ENCODE results near the gene GHR.

The GHR gene

DNA sequence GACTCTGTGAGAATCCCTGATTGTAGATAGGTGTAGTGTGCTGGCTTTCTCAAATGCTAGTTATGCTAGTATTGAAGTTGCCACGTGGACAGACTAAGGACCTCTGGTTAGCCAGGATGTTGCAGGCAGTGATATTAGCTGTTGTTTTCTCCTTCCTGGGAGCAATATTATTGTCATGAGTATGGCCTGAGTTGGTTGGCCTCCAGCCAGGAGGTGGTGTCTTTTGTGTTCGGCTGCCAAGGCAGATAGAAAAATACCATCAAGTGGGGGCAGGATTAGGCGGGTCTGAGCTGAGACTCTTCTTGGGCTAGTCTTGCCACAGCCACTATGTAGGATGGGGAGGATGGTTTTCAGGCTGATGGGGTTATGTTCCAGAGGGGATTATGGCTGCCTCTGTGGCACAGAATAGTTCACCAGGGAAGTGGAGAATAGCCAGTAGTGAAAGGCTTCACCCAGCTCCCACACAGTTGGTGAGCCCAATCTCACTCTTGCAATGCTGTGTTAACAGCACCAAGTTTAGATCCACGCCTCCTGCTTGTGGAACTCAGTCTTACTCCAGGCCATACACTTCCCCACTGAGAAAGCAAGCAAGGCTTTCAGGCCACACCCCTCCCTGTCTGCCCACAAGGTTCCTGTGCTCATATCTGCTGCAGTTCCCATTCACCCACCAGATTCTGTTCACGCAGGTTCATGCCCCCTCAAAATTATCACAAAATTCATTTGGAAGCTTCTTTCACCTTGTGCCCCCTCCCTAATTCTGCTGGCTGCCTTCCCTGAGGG lies 31.2 kb downstream of the GHR start:
- Histone ChIP-seq H3K4me1 (ENCODE audit: low read length) (no peaks in the 10 kb centered on the region), H3K9me3 (replicated peaks; ENCODE audit: insufficient read depth, low read length) (no peaks in the 10 kb centered on the region), H3K4me2 (ENCODE audit: low read depth, low read length) (no peak overlapping the region), H3K79me2 (ENCODE audit: low read length) (no peaks in the 10 kb centered on the region), H3K4me3 (ENCODE audit: low read length) (no peak overlapping the region), H3K36me3 (replicated peaks; ENCODE audit: insufficient read depth, low read length) (no peaks in the 10 kb centered on the region), H3K9ac (ENCODE audit: low read length) (no peak overlapping the region), H3K27me3 (replicated peaks; ENCODE audit: insufficient read depth, low read length) (no peaks in the 10 kb centered on the region), H3F3A (ENCODE audit: insufficient read depth, low read length) (no peaks in the 10 kb centered on the region), H4K20me1 (ENCODE audit: insufficient read depth, low read length) (no peaks in the 10 kb centered on the region), H2AFZ (ENCODE audit: low read length) (no peak overlapping the region), H3K27ac (ENCODE audit: low read length) (no peak overlapping the region), H3K9me2 (replicated peaks; ENCODE audit: insufficient read depth, low read length) (no peaks in the 10 kb centered on the region)
- no peak for DNase-seq
- TF ChIP-seq EZH2 (optimal IDR thresholded peaks at IDR 0.05; ENCODE audit: low read depth, low read length) (no peak), EZH2phosphoT487 (IDR thresholded peaks at IDR 0.05; ENCODE audit: low read length) (no peak)
- TF ChIP-seq, protein P1, sequence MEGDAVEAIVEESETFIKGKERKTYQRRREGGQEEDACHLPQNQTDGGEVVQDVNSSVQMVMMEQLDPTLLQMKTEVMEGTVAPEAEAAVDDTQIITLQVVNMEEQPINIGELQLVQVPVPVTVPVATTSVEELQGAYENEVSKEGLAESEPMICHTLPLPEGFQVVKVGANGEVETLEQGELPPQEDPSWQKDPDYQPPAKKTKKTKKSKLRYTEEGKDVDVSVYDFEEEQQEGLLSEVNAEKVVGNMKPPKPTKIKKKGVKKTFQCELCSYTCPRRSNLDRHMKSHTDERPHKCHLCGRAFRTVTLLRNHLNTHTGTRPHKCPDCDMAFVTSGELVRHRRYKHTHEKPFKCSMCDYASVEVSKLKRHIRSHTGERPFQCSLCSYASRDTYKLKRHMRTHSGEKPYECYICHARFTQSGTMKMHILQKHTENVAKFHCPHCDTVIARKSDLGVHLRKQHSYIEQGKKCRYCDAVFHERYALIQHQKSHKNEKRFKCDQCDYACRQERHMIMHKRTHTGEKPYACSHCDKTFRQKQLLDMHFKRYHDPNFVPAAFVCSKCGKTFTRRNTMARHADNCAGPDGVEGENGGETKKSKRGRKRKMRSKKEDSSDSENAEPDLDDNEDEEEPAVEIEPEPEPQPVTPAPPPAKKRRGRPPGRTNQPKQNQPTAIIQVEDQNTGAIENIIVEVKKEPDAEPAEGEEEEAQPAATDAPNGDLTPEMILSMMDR (IDR thresholded peaks at IDR 0.05; ENCODE audit: low read length), result no peak

DNA sequence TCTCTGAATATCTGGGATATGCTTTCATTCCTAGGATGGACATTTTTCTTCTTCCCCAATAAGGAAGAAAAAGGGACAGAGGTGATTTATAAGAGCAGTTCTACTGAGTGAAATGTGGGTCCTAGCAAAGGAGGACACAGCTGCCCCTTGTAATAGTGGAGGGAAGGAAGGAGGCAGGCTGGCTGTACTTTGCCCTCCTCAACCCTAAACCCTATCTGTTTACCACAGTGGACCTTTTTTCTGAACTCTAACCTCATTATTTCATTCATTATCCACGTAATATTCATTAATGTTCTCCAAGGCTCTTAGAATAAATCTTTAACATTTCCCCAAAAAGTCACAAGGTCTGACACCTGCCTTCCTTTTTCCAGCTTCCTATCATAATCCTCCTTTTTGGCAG lies 37.8 kb downstream of the GHR start:
- Histone ChIP-seq H3F3A (ENCODE audit: insufficient read depth, low read length) (no peaks in the 10 kb centered on the region), H3K36me3 (replicated peaks; ENCODE audit: insufficient read depth, low read length) (no peaks in the 10 kb centered on the region), H4K20me1 (ENCODE audit: insufficient read depth, low read length) (no peaks in the 10 kb centered on the region), H3K27ac (ENCODE audit: low read length) (no peak overlapping the region), H2AFZ (ENCODE audit: low read length) (no peak overlapping the region), H3K4me1 (ENCODE audit: low read length) (no peaks in the 10 kb centered on the region), H3K9me2 (replicated peaks; ENCODE audit: insufficient read depth, low read length) (no peaks in the 10 kb centered on the region), H3K9me3 (replicated peaks; ENCODE audit: insufficient read depth, low read length) (no peaks in the 10 kb centered on the region), H3K27me3 (replicated peaks; ENCODE audit: insufficient read depth, low read length) (no peaks in the 10 kb centered on the region), H3K4me2 (ENCODE audit: low read depth, low read length) (no peak overlapping the region), H3K4me3 (ENCODE audit: low read length) (no peak overlapping the region), H3K79me2 (ENCODE audit: low read length) (no peaks in the 10 kb centered on the region), H3K9ac (ENCODE audit: low read length) (no peak overlapping the region)
- TF ChIP-seq EZH2 (optimal IDR thresholded peaks at IDR 0.05; ENCODE audit: low read depth, low read length) (no peak), EZH2phosphoT487 (IDR thresholded peaks at IDR 0.05; ENCODE audit: low read length) (no peak)
- TF ChIP-seq, protein P1 (IDR thresholded peaks at IDR 0.05; ENCODE audit: low read length), result no peak
- no peak for DNase-seq

DNA sequence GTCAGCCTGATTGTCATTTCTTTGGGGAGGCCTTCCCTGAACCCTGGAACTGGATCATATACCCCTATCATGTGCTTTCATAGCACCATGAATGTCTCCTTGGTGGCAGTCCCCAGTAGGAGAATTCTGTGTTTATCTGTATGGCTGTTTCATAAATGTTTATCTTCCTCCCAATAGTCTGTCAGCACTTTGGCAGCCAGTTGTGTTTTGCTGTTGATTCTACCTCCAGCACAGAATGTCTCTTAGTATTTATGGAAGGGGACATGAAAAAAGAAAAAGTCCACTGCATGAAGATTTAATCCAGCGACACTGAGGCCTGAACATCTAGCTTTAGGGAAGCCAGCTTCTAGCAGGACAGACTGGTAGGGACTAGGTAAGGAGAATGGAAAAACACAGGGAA lies 38.3 kb downstream of the GHR start:
- H3K79me2 ChIP-seq (ENCODE audit: low read length), result no peaks in the 10 kb centered on the region
- TF ChIP-seq, protein P1 (IDR thresholded peaks at IDR 0.05; ENCODE audit: low read length), result no peak
- TF ChIP-seq EZH2 (optimal IDR thresholded peaks at IDR 0.05; ENCODE audit: low read depth, low read length) (no peak), EZH2phosphoT487 (IDR thresholded peaks at IDR 0.05; ENCODE audit: low read length) (no peak)
- H4K20me1 ChIP-seq (ENCODE audit: insufficient read depth, low read length), result no peaks in the 10 kb centered on the region
- no peaks in the 10 kb centered on the region for H3K27me3 ChIP-seq (replicated peaks; ENCODE audit: insufficient read depth, low read length)
- H3K4me3 ChIP-seq (ENCODE audit: low read length), result no peak overlapping the region
- H3K9me3 ChIP-seq (replicated peaks; ENCODE audit: insufficient read depth, low read length), result no peaks in the 10 kb centered on the region
- H3K9me2 ChIP-seq (replicated peaks; ENCODE audit: insufficient read depth, low read length), result no peaks in the 10 kb centered on the region
- H3K27ac ChIP-seq (ENCODE audit: low read length), result no peak overlapping the region
- DNase-seq, result no peak
- no peaks in the 10 kb centered on the region for H3F3A ChIP-seq (ENCODE audit: insufficient read depth, low read length)
- no peaks in the 10 kb centered on the region for H3K4me1 ChIP-seq (ENCODE audit: low read length)
- no peak overlapping the region for H3K4me2 ChIP-seq (ENCODE audit: low read depth, low read length)
- H3K36me3 ChIP-seq (replicated peaks; ENCODE audit: insufficient read depth, low read length), result no peaks in the 10 kb centered on the region
- H3K9ac ChIP-seq (ENCODE audit: low read length), result no peak overlapping the region
- no peak overlapping the region for H2AFZ ChIP-seq (ENCODE audit: low read length)
